A549 (cell line): ENCODE data around the gene C5orf58. TPM values are rescaled to one million over a fixed set of nuclear protein-coding genes. Genes with fewer than 3 reads are reported as not detected.

Experiments used
- ATAC-seq, 2 experiments: fragments of 200-7000 bp in 1 of 2; fragments of >200 bp in 1 of 2; cut with Nextera tagmentation in 1 of 2; cut with Tn5 transposase in 1 of 2; 3 replicates each; pipeline versions ENCODE4 v1.8.0 to v1.9.1; 2018 to 2020; ENCODE audit warnings: mild to moderate bottlenecking in 1 of 2, moderate library complexity in 1 of 2
- CTCF ChIA-PET: fragments of 300-600 bp; sonication (Branson Sonifier 250); formaldehyde crosslinking; extraction: SDS; loops from one replicate; lab custom pipeline; 2021; ENCODE audit warnings: antibody characterized with exemption, inconsistent platforms; lab: Yijun Ruan, JAX
- POLR2A ChIA-PET: fragments of 350-600 bp; formaldehyde crosslinking; extraction: SDS; loops from one replicate; lab custom pipeline; 2021; ENCODE audit warnings: antibody characterized with exemption, inconsistent platforms; lab: Yijun Ruan, JAX
- DNase-seq, 2 experiments: peaks; one replicate each; pipeline versions ENCODE4 v3.0.0 to v3.0.0-alpha.2; 2011 to 2016; ENCODE audit warnings: low read depth in 1 of 2, low spot score in 1 of 2
- FAIRE-seq: peaks from 2 replicates; lab custom pipeline; 2011; peaks lifted over from hg19 to GRCh38; lab: Jason Lieb, UNC
- H3K27ac ChIP-seq, 2 experiments: fragments of >200 bp; sonication (Bioruptor Twin); formaldehyde crosslinking; 3 replicates each; pipeline ENCODE4 v1.5.1; 2016 to 2017
- H3K4me1 ChIP-seq: fragments of >200 bp; sonication (Bioruptor Twin); formaldehyde crosslinking; 3 replicates; pipeline ENCODE4 v1.6.1; 2016
- H3K4me2 ChIP-seq: fragments of >200 bp; sonication (Bioruptor Twin); formaldehyde crosslinking; 3 replicates; pipeline ENCODE4 v1.6.1; 2016
- H3K4me3 ChIP-seq: fragments of >200 bp; sonication (Bioruptor Twin); formaldehyde crosslinking; 3 replicates; pipeline ENCODE4 v1.5.1; 2016
- H3K9me3 ChIP-seq: fragments of >200 bp; sonication (Bioruptor Twin); formaldehyde crosslinking; 3 replicates; pipeline ENCODE4 v1.6.1; 2016
- ATOH8 ChIP-seq: fragments of 250-450 bp; sonication (Bioruptor Pico); IDR thresholded peaks from 2 replicates; pipeline ENCODE4 v1.5.0; 2020; ENCODE audit warnings: low read depth, mild to moderate bottlenecking, moderate library complexity
- BCL3 ChIP-seq: fragments of >200 bp; sonication (Bioruptor Twin); formaldehyde crosslinking; IDR thresholded peaks from 3 replicates; pipeline ENCODE4 v1.6.1; 2016
- CBX2 ChIP-seq: fragments of 200-600 bp; sonication (generic); IDR thresholded peaks from 2 replicates; pipeline ENCODE4 v1.6.1; 2016; ENCODE audit warnings: low read depth, mild to moderate bottlenecking, borderline replicate concordance
- CHD4 ChIP-seq: fragments of 200-600 bp; sonication (generic); IDR thresholded peaks from 2 replicates; pipeline ENCODE4 v1.6.1; 2016; ENCODE audit warnings: antibody characterized with exemption, mild to moderate bottlenecking, borderline replicate concordance
- EHF ChIP-seq: fragments of 250-450 bp; sonication (Bioruptor Pico); IDR thresholded peaks from 2 replicates; pipeline ENCODE4 v1.5.0; 2020; ENCODE audit warnings: mild to moderate bottlenecking
- FOSL2 ChIP-seq, 2 experiments: fragments of 450-650 bp in 1 of 2; fragments of >200 bp in 1 of 2; sonication (Bioruptor Twin) in 1 of 2; formaldehyde crosslinking; IDR thresholded peaks; 2 replicates each; pipeline versions ENCODE4 v1.5.0 to v1.6.1; 2016 to 2020; ENCODE audit warnings: mild to moderate bottlenecking in 1 of 2, moderate library complexity in 1 of 2
- FOXS1 ChIP-seq: fragments of 250-450 bp; sonication (Bioruptor Pico); IDR thresholded peaks from 2 replicates; pipeline ENCODE4 v1.5.0; 2020; ENCODE audit warnings: mild to moderate bottlenecking, moderate library complexity
- GATA3 ChIP-seq: IDR thresholded peaks from 2 replicates; pipeline ENCODE4 v1.6.1; 2012; ENCODE audit warnings: borderline replicate concordance
- HMGXB4 ChIP-seq: fragments of 250-450 bp; sonication (Bioruptor Pico); IDR thresholded peaks from 2 replicates; pipeline ENCODE4 v1.5.0; 2021; ENCODE audit warnings: mild to moderate bottlenecking, moderate library complexity, borderline replicate concordance
- HOXB5 ChIP-seq: fragments of 250-450 bp; sonication (Bioruptor Pico); IDR thresholded peaks from 2 replicates; pipeline ENCODE4 v1.5.0; 2020; ENCODE audit warnings: mild to moderate bottlenecking, moderate library complexity
- KDM5A ChIP-seq: fragments of 200-600 bp; sonication (generic); IDR thresholded peaks from 2 replicates; pipeline ENCODE4 v1.6.1; 2016; ENCODE audit warnings: antibody characterized with exemption, mild to moderate bottlenecking
- POLR2A ChIP-seq: IDR thresholded peaks from 2 replicates; pipeline ENCODE4 v1.6.1; 2012; ENCODE audit warnings: mild to moderate bottlenecking, low read length
- POLR2AphosphoS2 ChIP-seq: conservative IDR thresholded peaks from 2 replicates; pipeline ENCODE4 v1.6.1; 2012; ENCODE audit warnings: low read length, improper control_type of control experiment, inconsistent platforms
- RCOR1 ChIP-seq: fragments of 150-350 bp; IDR thresholded peaks from 2 replicates; pipeline ENCODE4 v1.6.1; 2014; ENCODE audit warnings: antibody characterized with exemption, low read length, low read depth
- RNF2 ChIP-seq: fragments of 200-600 bp; sonication (generic); IDR thresholded peaks from 2 replicates; pipeline ENCODE4 v1.6.1; 2016; ENCODE audit warnings: low read depth, mild to moderate bottlenecking, antibody characterized with exemption, moderate library complexity, borderline replicate concordance
- SREBF2 ChIP-seq: fragments of 450-650 bp; IDR thresholded peaks from 2 replicates; pipeline ENCODE4 v1.6.1; 2014; ENCODE audit warnings: mild to moderate bottlenecking, moderate library complexity
- TFCP2L1 ChIP-seq: fragments of 250-450 bp; sonication (Bioruptor Pico); IDR thresholded peaks from 2 replicates; pipeline ENCODE4 v1.5.0; 2021; ENCODE audit warnings: mild to moderate bottlenecking
- ZC3H11A ChIP-seq: fragments of 450-650 bp; IDR thresholded peaks from 2 replicates; pipeline ENCODE4 v1.6.1; 2014; ENCODE audit warnings: antibody characterized with exemption, mild to moderate bottlenecking
- ZFP36 ChIP-seq: fragments of 450-650 bp; IDR thresholded peaks from 2 replicates; pipeline ENCODE4 v1.6.1; 2014; ENCODE audit warnings: borderline replicate concordance; ENCODE audit not compliant: partially characterized antibody
- WGBS: methylation state at CpG from one replicate; pipeline ENCODE4 v1.1.6; 2017; ENCODE audit errors: missing lambda C conversion rate; 5-methylcytosine and 5-hydroxymethylcytosine counted together
- polyA plus RNA-seq, 4 experiments: library from polyadenylated mRNA; depleted of rRNA in 3 of 4; stranded (reverse); fragments of >200 nt; fragmentation: RNase III in 1 of 4; extraction: RNeasy Plus Mini Kit Qiagen cat#74134 plus additional on column Dnase treatment in 1 of 4; gene quantifications; 2 replicates in 3 of 4; 3 replicates in 1 of 4; pipeline ENCODE4 v1.2.3, GENCODE V29; 2011 to 2017
- TF ChIP-seq, protein P1 (sequence below): fragments of 450-650 bp; IDR thresholded peaks from 2 replicates; pipeline ENCODE4 v1.6.1; 2014; ENCODE audit warnings: antibody characterized with exemption
- TF ChIP-seq, protein P2 (sequence below): IDR thresholded peaks from 2 replicates; pipeline ENCODE4 v1.6.1; 2012

Gene C5orf58
- polyA plus RNA-seq, 2 of the 4 experiments (the other 2 are of a cell fraction), result not detected

- TF ChIP-seq HOXB5 (CRISPR knock-in tag), result no peak
- no peak for TF ChIP-seq BCL3
- no peak for TF ChIP-seq ZFP36
- no peak for TF ChIP-seq ZC3H11A
- ATAC-seq (no peak; a peak in 1 of 6 replicates), DNase-seq (no peak), FAIRE-seq (no peak)
- CTCF ChIA-PET, result interaction anchor here (0.9 to 1.1 kb wide), 2 partner anchors 12 to 359 kb away, joined by 3 read pairs; no protein-coding TSS in a partner anchor
- Histone ChIP-seq H3K4me2 (no peak overlapping the region), H3K4me3 (no peak overlapping the region), H3K27ac (no peak overlapping the region; a peak in 1 of 6 replicates), H3K4me1 (no peaks in the 10 kb centered on the region), H3K9me3 (peaks cover 16% of the 10 kb centered on the region; the same call in 2 of the 3 replicates)
- WGBS, result 49% methylated on average over 6 of the region's 6 CpGs
- POLR2A ChIA-PET, result no interaction called here
Observed at GRCh38 chr5:170280011-170280493, 47.3 kb downstream of the C5orf58 start.

- TF ChIP-seq FOSL2 (IDR thresholded peaks at IDR 0.05), result no peak
- TF ChIP-seq FOSL2 (CRISPR knock-in tag; IDR thresholded peaks at IDR 0.05), result no peak
- no peak for TF ChIP-seq RNF2
- TF ChIP-seq, protein P1, sequence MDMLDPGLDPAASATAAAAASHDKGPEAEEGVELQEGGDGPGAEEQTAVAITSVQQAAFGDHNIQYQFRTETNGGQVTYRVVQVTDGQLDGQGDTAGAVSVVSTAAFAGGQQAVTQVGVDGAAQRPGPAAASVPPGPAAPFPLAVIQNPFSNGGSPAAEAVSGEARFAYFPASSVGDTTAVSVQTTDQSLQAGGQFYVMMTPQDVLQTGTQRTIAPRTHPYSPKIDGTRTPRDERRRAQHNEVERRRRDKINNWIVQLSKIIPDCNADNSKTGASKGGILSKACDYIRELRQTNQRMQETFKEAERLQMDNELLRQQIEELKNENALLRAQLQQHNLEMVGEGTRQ, result no peak
- TF ChIP-seq SREBF2, result no peak
- no peak for TF ChIP-seq GATA3
- TF ChIP-seq KDM5A, result no peak
- TF ChIP-seq POLR2A, result no peak
- no peak for TF ChIP-seq TFCP2L1
- no peak for TF ChIP-seq RCOR1
- TF ChIP-seq HMGXB4 (CRISPR knock-in tag), result no peak
- no peak for TF ChIP-seq CBX2
- no peak for TF ChIP-seq FOXS1
- TF ChIP-seq, protein P2, sequence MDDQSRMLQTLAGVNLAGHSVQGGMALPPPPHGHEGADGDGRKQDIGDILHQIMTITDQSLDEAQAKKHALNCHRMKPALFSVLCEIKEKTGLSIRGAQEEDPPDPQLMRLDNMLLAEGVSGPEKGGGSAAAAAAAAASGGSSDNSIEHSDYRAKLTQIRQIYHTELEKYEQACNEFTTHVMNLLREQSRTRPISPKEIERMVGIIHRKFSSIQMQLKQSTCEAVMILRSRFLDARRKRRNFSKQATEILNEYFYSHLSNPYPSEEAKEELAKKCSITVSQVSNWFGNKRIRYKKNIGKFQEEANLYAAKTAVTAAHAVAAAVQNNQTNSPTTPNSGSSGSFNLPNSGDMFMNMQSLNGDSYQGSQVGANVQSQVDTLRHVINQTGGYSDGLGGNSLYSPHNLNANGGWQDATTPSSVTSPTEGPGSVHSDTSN, result no peak
- no peak for TF ChIP-seq CHD4
- TF ChIP-seq, all 56 proteins: peak for 0
- no peak for DNase-seq
- Histone ChIP-seq H3K4me3 (no peak overlapping the region), H3K27ac (no peak overlapping the region), H3K9me3 (peaks cover 27% of the 10 kb centered on the region), H3K4me1 (no peaks in the 10 kb centered on the region), H3K4me2 (no peak overlapping the region)
- WGBS, result 60% methylated on average over 1 of the region's 1 CpG
- ChIA-PET POLR2A (no interaction called here), CTCF (interaction anchor here (0.6 to 2.1 kb wide), 6 partner anchors 9 to 349 kb away, joined by 3 to 8 read pairs (median 4); no protein-coding TSS in a partner anchor)
- FAIRE-seq, result no peak
- no peak for ATAC-seq
Observed at GRCh38 chr5:170283296-170283695, 50.5 kb downstream of the C5orf58 start.

DNA sequence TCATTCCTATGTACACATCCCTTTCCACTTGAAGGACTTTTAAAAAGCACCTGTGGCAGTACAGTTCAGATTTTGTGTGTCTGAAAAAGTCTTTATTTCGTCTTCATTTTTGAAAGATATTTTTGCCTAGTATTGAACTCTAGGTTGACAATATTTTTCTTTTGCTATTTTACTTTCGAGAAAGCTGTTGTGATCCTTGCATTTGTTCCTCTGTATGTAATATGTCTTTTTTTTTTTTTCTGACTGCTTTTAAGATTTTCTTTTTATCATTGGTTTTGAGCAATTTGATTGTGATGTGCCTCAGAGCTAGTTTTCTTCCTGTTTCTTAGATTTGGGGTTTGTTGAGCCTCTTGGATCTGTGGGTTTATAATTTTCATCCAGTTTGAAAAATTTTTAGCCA lies 51.4 kb downstream of the C5orf58 start:
- ATAC-seq (no peak), DNase-seq (no peak), FAIRE-seq (no peak)
- H3K4me1 ChIP-seq, result no peaks in the 10 kb centered on the region
- TF ChIP-seq ATOH8 (CRISPR knock-in tag), result no peak
- no peak for TF ChIP-seq EHF (CRISPR knock-in tag)
- TF ChIP-seq POLR2AphosphoS2, result no peak
- ChIA-PET CTCF (interaction anchor here (1.5 kb wide), 1 partner anchor 8 kb away, joined by 4 read pairs; no protein-coding TSS in a partner anchor), POLR2A (no interaction called here)
- H3K9me3 ChIP-seq, result peaks cover 27% of the 10 kb centered on the region
- 6% methylated on average over 2 of the region's 2 CpGs for WGBS
- no peak overlapping the region for H3K4me3 ChIP-seq
- no peak overlapping the region for H3K27ac ChIP-seq
- H3K4me2 ChIP-seq, result no peak overlapping the region
